H1 (cell line): Measurements from ENCODE around the gene TCF25. TPM values are rescaled to one million over a fixed set of nuclear protein-coding genes. Genes with fewer than 3 reads are reported as not detected.

Source experiments
- CTCF ChIA-PET: fragments of 300-600 bp; sonication (Branson Sonifier 250); formaldehyde crosslinking; loops from one replicate; lab custom pipeline; 2021; ENCODE audit not compliant: partially characterized antibody; lab: Charles Lee
- POLR2A ChIA-PET: fragments of 300-600 bp; sonication (Branson Sonifier 250); formaldehyde crosslinking; loops from one replicate; lab custom pipeline; 2021; ENCODE audit warnings: inconsistent platforms; ENCODE audit not compliant: partially characterized antibody; lab: Charles Lee
- DNase-seq, 2 experiments: peaks; one replicate each; pipeline versions ENCODE4 v3.0.0 to v3.0.0-alpha.2; 2010 to 2022; ENCODE audit warnings: low spot score in 2 of 2, low read depth in 1 of 2, mixed read lengths in 1 of 2
- FAIRE-seq: peaks from 2 replicates; lab custom pipeline; 2011; peaks lifted over from hg19 to GRCh38; lab: Jason Lieb, UNC
- H2AFZ ChIP-seq: 2 replicates; pipeline ENCODE4 v1.8.1; 2012; ENCODE audit warnings: low read length, inconsistent platforms
- H2AK5ac ChIP-seq: 2 replicates; pipeline ENCODE4 v1.6.1; 2013; ENCODE audit warnings: low read depth, low read length
- H2BK120ac ChIP-seq: replicated peaks from 2 replicates; pipeline ENCODE3; 2013; ENCODE audit warnings: low read depth, low read length, inconsistent platforms
- H2BK12ac ChIP-seq: 2 replicates; pipeline ENCODE4 v1.6.1; 2013; ENCODE audit warnings: low read depth, low read length
- H2BK15ac ChIP-seq: 2 replicates; pipeline ENCODE4 v1.6.1; 2013; ENCODE audit warnings: low read length
- H2BK20ac ChIP-seq: 2 replicates; pipeline ENCODE4 v1.6.1; 2013; ENCODE audit warnings: low read length
- H2BK5ac ChIP-seq: 2 replicates; pipeline ENCODE4 v1.6.1; 2013; ENCODE audit warnings: low read depth, low read length
- H3K14ac ChIP-seq: 2 replicates; pipeline ENCODE4 v1.6.1; 2013; ENCODE audit warnings: inconsistent platforms; ENCODE audit not compliant: insufficient read length
- H3K18ac ChIP-seq: 2 replicates; pipeline ENCODE4 v1.6.1; 2013; ENCODE audit warnings: low read length; ENCODE audit errors: extremely low read depth
- H3K23ac ChIP-seq: 2 replicates; pipeline ENCODE4 v1.6.1; 2013; ENCODE audit warnings: inconsistent platforms; ENCODE audit not compliant: insufficient read length
- H3K23me2 ChIP-seq: 2 replicates; pipeline ENCODE4 v1.6.1; 2013; ENCODE audit warnings: low read depth, low read length
- H3K27ac ChIP-seq: 2 replicates; pipeline ENCODE4 v1.6.1; 2011; ENCODE audit warnings: low read depth, low read length, inconsistent platforms
- H3K27me3 ChIP-seq, 4 experiments: replicated peaks in 1 of 4; 1 replicate in 1 of 4; 2 replicates in 3 of 4; pipeline versions ENCODE4 v1.6.1 to v1.8.1; 2011 to 2013; ENCODE audit warnings: low read length in 3 of 4, mild to moderate bottlenecking in 3 of 4, inconsistent platforms in 2 of 4, mixed read lengths in 2 of 4, moderate library complexity in 1 of 4; ENCODE audit not compliant: control insufficient read depth in 3 of 4, insufficient read depth in 3 of 4; ENCODE audit errors: extremely low read depth in 1 of 4
- H3K36me3 ChIP-seq, 4 experiments: 2 replicates each; pipeline versions ENCODE4 v1.6.1 to v1.8.1; 2011 to 2013; ENCODE audit warnings: mild to moderate bottlenecking in 4 of 4, low read length in 3 of 4, moderate library complexity in 2 of 4, control low read depth in 1 of 4, inconsistent platforms in 1 of 4; ENCODE audit not compliant: insufficient read depth in 4 of 4, control insufficient read depth in 2 of 4
- H3K4ac ChIP-seq: replicated peaks from 2 replicates; pipeline ENCODE3; 2013; ENCODE audit warnings: low read length, low read depth, mixed read lengths, inconsistent platforms; ENCODE audit not compliant: insufficient read length
- H3K4me1 ChIP-seq, 4 experiments: replicated peaks in 1 of 4; 1 replicate in 1 of 4; 2 replicates in 3 of 4; pipeline versions ENCODE4 v1.6.1 to v1.8.1; 2011 to 2013; ENCODE audit warnings: low read length in 3 of 4, inconsistent platforms in 2 of 4, mixed read lengths in 1 of 4; ENCODE audit not compliant: insufficient read depth in 4 of 4, control insufficient read depth in 3 of 4
- H3K4me2 ChIP-seq, 2 experiments: 2 replicates each; pipeline versions ENCODE4 v1.6.1 to v1.8.1; 2011 to 2013; ENCODE audit warnings: low read depth in 2 of 2, low read length in 2 of 2, control low read depth in 1 of 2, inconsistent platforms in 1 of 2, mild to moderate bottlenecking in 1 of 2; ENCODE audit not compliant: insufficient read depth in 1 of 2
- H3K4me3 ChIP-seq, 4 experiments: fragments of 200-600, 300-600 bp in 1 of 4; sonication (generic), shearing (Covaris generic), sonication (Bioruptor Twin) in 1 of 4; 2 replicates each; pipeline versions ENCODE4 v1.5.1 to v1.8.1; 2011 to 2016; ENCODE audit warnings: low read length in 4 of 4, low read depth in 3 of 4, control low read depth in 2 of 4, inconsistent platforms in 2 of 4, mild to moderate bottlenecking in 2 of 4, mixed read lengths in 1 of 4, moderate library complexity in 1 of 4; ENCODE audit not compliant: insufficient read depth in 2 of 4; ENCODE audit errors: extremely low read depth in 1 of 4
- H3K56ac ChIP-seq: replicated peaks from 2 replicates; pipeline ENCODE3; 2013; ENCODE audit warnings: low read depth, mild to moderate bottlenecking, mixed read lengths, low read length, inconsistent platforms; ENCODE audit not compliant: insufficient read length
- H3K79me1 ChIP-seq: 2 replicates; pipeline ENCODE4 v1.6.1; 2013; ENCODE audit warnings: low read depth, low read length, control low read depth
- H3K79me2 ChIP-seq, 2 experiments: 2 replicates each; pipeline versions ENCODE4 v1.6.1 to v1.8.1; 2012 to 2013; ENCODE audit warnings: low read length in 2 of 2, mild to moderate bottlenecking in 2 of 2, inconsistent platforms in 1 of 2; ENCODE audit not compliant: insufficient read depth in 2 of 2, control insufficient read depth in 1 of 2
- H3K9ac ChIP-seq, 4 experiments: replicated peaks in 1 of 4; 1 replicate in 1 of 4; 2 replicates in 3 of 4; pipeline versions ENCODE4 v1.6.1 to v1.8.1; 2011 to 2013; ENCODE audit warnings: low read depth in 3 of 4, low read length in 3 of 4, control low read depth in 2 of 4, mild to moderate bottlenecking in 2 of 4, moderate library complexity in 2 of 4, inconsistent platforms in 1 of 4; ENCODE audit errors: extremely low read depth in 1 of 4
- H3K9me3 ChIP-seq, 2 experiments: 2 replicates each; pipeline versions ENCODE4 v1.6.1 to v1.8.1; 2012 to 2013; ENCODE audit warnings: mild to moderate bottlenecking in 2 of 2, moderate library complexity in 2 of 2, control low read depth in 1 of 2, inconsistent platforms in 1 of 2, low read depth in 1 of 2, low read length in 1 of 2, mixed read lengths in 1 of 2; ENCODE audit not compliant: insufficient read depth in 2 of 2
- H4K20me1 ChIP-seq, 2 experiments: replicated peaks in 1 of 2; 2 replicates each; pipeline versions ENCODE3 to v1.8.1; 2011 to 2013; ENCODE audit warnings: inconsistent platforms in 2 of 2, low read length in 2 of 2, mild to moderate bottlenecking in 1 of 2; ENCODE audit not compliant: insufficient read depth in 2 of 2, control insufficient read depth in 1 of 2
- H4K5ac ChIP-seq: 2 replicates; pipeline ENCODE4 v1.6.1; 2013; ENCODE audit warnings: low read length, low read depth, mixed read lengths, inconsistent platforms; ENCODE audit not compliant: insufficient read length
- H4K8ac ChIP-seq: 2 replicates; pipeline ENCODE4 v1.8.0; 2013; ENCODE audit warnings: mild to moderate bottlenecking, moderate library complexity, low read length, inconsistent platforms; ENCODE audit not compliant: insufficient read depth; ENCODE audit errors: extremely low read depth
- H4K91ac ChIP-seq: replicated peaks from 2 replicates; pipeline ENCODE3; 2013; ENCODE audit warnings: low read length, mixed read lengths, inconsistent platforms; ENCODE audit not compliant: insufficient read length
- ASH2L ChIP-seq: fragments of 200-600, 300-600 bp; sonication (generic); IDR thresholded peaks from one replicate; pipeline ENCODE4 v1.7.1; 2017; ENCODE audit warnings: low read length
- CTBP2 ChIP-seq: IDR thresholded peaks from 2 replicates; pipeline ENCODE4 v1.7.0; 2011; ENCODE audit warnings: borderline replicate concordance, mild to moderate bottlenecking, moderate library complexity, mixed read lengths, low read length; ENCODE audit not compliant: insufficient read depth, insufficient read length
- CTCF ChIP-seq, 3 experiments: IDR thresholded peaks; 1 replicate in 2 of 3; 2 replicates in 1 of 3; pipeline versions ENCODE4 v1.5.1 to v1.6.1; 2011; ENCODE audit warnings: low read length in 3 of 3, mild to moderate bottlenecking in 3 of 3, inconsistent platforms in 2 of 3, low read depth in 1 of 3, moderate library complexity in 1 of 3; ENCODE audit not compliant: insufficient read depth in 1 of 3; ENCODE audit errors: control extremely low read depth in 1 of 3
- GABPA ChIP-seq: IDR thresholded peaks from 2 replicates; pipeline ENCODE4 v1.6.1; 2011; ENCODE audit warnings: mild to moderate bottlenecking, low read length, moderate library complexity, borderline replicate concordance; ENCODE audit not compliant: insufficient read depth
- JUND ChIP-seq: IDR thresholded peaks from 2 replicates; pipeline ENCODE4 v1.6.1; 2011; ENCODE audit warnings: mild to moderate bottlenecking, improper control_type of control experiment, low read length
- MAFK ChIP-seq: IDR thresholded peaks from 2 replicates; pipeline ENCODE4 v1.6.1; 2012; ENCODE audit warnings: low read depth, mild to moderate bottlenecking, improper control_type of control experiment, low read length
- POU5F1 ChIP-seq: IDR thresholded peaks from 2 replicates; pipeline ENCODE4 v1.6.1; 2011; ENCODE audit warnings: low read depth, mild to moderate bottlenecking, low read length, moderate library complexity
- RAD21 ChIP-seq, 2 experiments: IDR thresholded peaks in 1 of 2; conservative IDR thresholded peaks in 1 of 2; 2 replicates each; pipeline ENCODE4 v1.6.1; 2011; ENCODE audit warnings: low read depth in 2 of 2, low read length in 2 of 2, improper control_type of control experiment in 1 of 2, inconsistent platforms in 1 of 2, mild to moderate bottlenecking in 1 of 2, moderate library complexity in 1 of 2
- RNF2 ChIP-seq: fragments of 200-900, 300-1000 bp; sonication (generic); IDR thresholded peaks from 2 replicates; pipeline ENCODE4 v1.7.1; 2016; ENCODE audit warnings: borderline replicate concordance, low read depth, mild to moderate bottlenecking, antibody characterized with exemption, low read length; ENCODE audit not compliant: poor library complexity, severe bottlenecking; ENCODE audit errors: missing control alignments
- WGBS, 2 experiments: shearing (Covaris generic) in 1 of 2; methylation state at CpG; one replicate each; pipeline versions ENCODE4 v1.1.6 to v1.1.7; 2013 to 2015; ENCODE audit warnings: low lambda C conversion rate in 2 of 2, mixed read lengths in 2 of 2, inconsistent platforms in 1 of 2, low coverage in 1 of 2, missing lambda C conversion rate in 1 of 2; ENCODE audit not compliant: insufficient replicate concordance in 2 of 2, insufficient coverage in 1 of 2, insufficient read length in 1 of 2; ENCODE audit errors: extremely low coverage in 1 of 2, missing lambda C conversion rate in 1 of 2; 5-methylcytosine and 5-hydroxymethylcytosine counted together
- polyA plus RNA-seq, 7 experiments: library from polyadenylated mRNA; depleted of rRNA in 3 of 7; stranded (reverse) in 5 of 7; unstranded in 2 of 7; fragments of >200 nt in 5 of 7; fragments of 200-250 nt in 2 of 7; gene quantifications; 1 replicate in 5 of 7; 2 replicates in 1 of 7; 4 replicates in 1 of 7; pipeline versions ENCODE4 v1.2.1 to v1.2.3, GENCODE V29; 2011 to 2013; ENCODE audit warnings: missing spikeins in 2 of 7, mixed read lengths in 2 of 7
- total RNA-seq: library from RNA; stranded (reverse); fragmentation: NEBNext Ultra II Directional; extraction: Animal tissue kit (Norgen Biotek cat#: 25700); gene quantifications from 2 replicates; pipeline ENCODE4 v1.2.1, GENCODE V29; 2021

TCF25 gene
- total and polyA plus RNA-seq, 2 of the 8 experiments (the other 6 are each of a cell fraction or from before 2014, with no cell fraction given): 78.1 to 102 TPM

- Histone ChIP-seq H3K4me1 (no peaks in the 10 kb centered on the region), H3K79me1 (no peaks in the 10 kb centered on the region; the same call in 1 of the 2 replicates), H3K18ac (no peak overlapping the region), H2AFZ (no peak overlapping the region), H3K4me2 (no peak overlapping the region), H3K27me3 (no peaks in the 10 kb centered on the region), H2BK12ac (no peak overlapping the region), H3K27ac (no peak overlapping the region), H2AK5ac (no peak overlapping the region), H3K36me3 (peaks cover 14 to 45% (median 32%) of the 10 kb centered on the region in 4 experiments; a peak in 6 of 8 replicates), H3K4me3 (no peak overlapping the region), H3K9ac (no peak overlapping the region), H3K23ac (no peak overlapping the region), H4K91ac (no peak overlapping the region), H4K20me1 (peaks cover 7 to 25% of the 10 kb centered on the region in 2 experiments), H3K56ac (no peak overlapping the region), H4K8ac (no peak overlapping the region), H2BK5ac (no peak overlapping the region), H2BK15ac (no peak overlapping the region), H4K5ac (no peak overlapping the region), H2BK20ac (no peak overlapping the region), H3K79me2 (no peaks in the 10 kb centered on the region), H3K9me3 (no peaks in the 10 kb centered on the region), H3K4ac (no peak overlapping the region), H2BK120ac (no peak overlapping the region), H3K14ac (no peak overlapping the region), H3K23me2 (no peaks in the 10 kb centered on the region)
- POLR2A ChIA-PET: interaction anchor here (1.2 to 3.6 kb wide), 3 partner anchors 11 to 14 kb away, joined by 3 to 16 read pairs (median 8); no protein-coding TSS in a partner anchor
- CTCF ChIA-PET: interaction anchor here (1.5 kb wide), 1 partner anchor 19 kb away, joined by 3 read pairs; no protein-coding TSS in a partner anchor
- FAIRE-seq: no peak
- 98% methylated on average over 12 of the region's 14 CpGs; no CpG with 5 or more reads in 1 of the 2 experiments for WGBS, 2 experiments
- DNase-seq: no peak
- no peak for TF ChIP-seq CTCF (IDR thresholded peaks at IDR 0.05; ENCODE audit: control extremely low read depth in 1 of 3, insufficient read depth in 1 of 3, low read depth in 1 of 3, low read length in 3 of 3)
- TF ChIP-seq POU5F1: no peak
- no peak for TF ChIP-seq GABPA
- no peak for TF ChIP-seq CTBP2
- TF ChIP-seq RNF2: no peak
- TF ChIP-seq JUND: no peak
- TF ChIP-seq ASH2L: no peak
- no peak for TF ChIP-seq RAD21 (IDR thresholded peaks at IDR 0.05 in 1 of 2, conservative IDR thresholded peaks at IDR 0.05 in 1 of 2; ENCODE audit: low read depth in 2 of 2, low read length in 2 of 2)
- TF ChIP-seq MAFK: no peak
These were observed 63.1 kb downstream of the TCF25 start for GRCh38 chr16:89936508-89936907.
